Femur (tissue), 1 donor: Measurements from ENCODE around the gene MSRB3.
"Not testable (repeated sequence)": the region's sequence is repeated elsewhere in the genome, so short reads cannot be mapped to it uniquely, and the experiment has no call there.

Experiments
- DNase-seq: peaks from one replicate; pipeline ENCODE4 v3.0.0-alpha.2; 2017

The MSRB3 gene

GRCh38 chr12:65292241-65292640 lies 13.8 kb downstream of the MSRB3 start:
- DNase-seq = no peak

GRCh38 chr12:65293735-65294134 lies 15.3 kb downstream of the MSRB3 start:
- DNase-seq = no peak

- DNase-seq = no peak
Observed at GRCh38 chr12:65294641-65295262, 16.3 kb downstream of the MSRB3 start.

- DNase-seq = no peak
Observed at GRCh38 chr12:65296508-65297265, 18.2 kb downstream of the MSRB3 start.

- DNase-seq = no peak
Observed at GRCh38 chr12:65300097-65300496, 21.6 kb downstream of the MSRB3 start.

- no peak for DNase-seq
Observed at GRCh38 chr12:65300679-65301349, 22.3 kb downstream of the MSRB3 start.

GRCh38 chr12:65302891-65303290 lies 24.4 kb downstream of the MSRB3 start:
- no peak for DNase-seq

- no peak for DNase-seq
Observed at GRCh38 chr12:65305346-65305950, 27.0 kb downstream of the MSRB3 start.

GRCh38 chr12:65306366-65307168 lies 28.1 kb downstream of the MSRB3 start:
- DNase-seq = peak; percentile 22

- no peak for DNase-seq
Observed at GRCh38 chr12:65307169-65307501, 28.7 kb downstream of the MSRB3 start.

- no peak for DNase-seq
Observed at GRCh38 chr12:65308006-65308405, 29.5 kb downstream of the MSRB3 start.

GRCh38 chr12:65308601-65309071 lies 30.2 kb downstream of the MSRB3 start:
- DNase-seq = peak; percentile 22

GRCh38 chr12:65311260-65311659 lies 32.8 kb downstream of the MSRB3 start:
- no peak for DNase-seq

- DNase-seq = no peak
Observed at GRCh38 chr12:65313719-65314317, 35.3 kb downstream of the MSRB3 start.

- not testable (repeated sequence) for DNase-seq
Observed at GRCh38 chr12:65315238-65315637, 36.8 kb downstream of the MSRB3 start.

GRCh38 chr12:65318186-65318685 lies 39.8 kb downstream of the MSRB3 start:
- DNase-seq = no peak

- DNase-seq = no peak
Observed at GRCh38 chr12:65319688-65320200, 41.3 kb downstream of the MSRB3 start.

GRCh38 chr12:65323070-65323469 lies 44.6 kb downstream of the MSRB3 start:
- no peak for DNase-seq

- no peak for DNase-seq
Observed at GRCh38 chr12:65324056-65324455, 45.6 kb downstream of the MSRB3 start.

- no peak for DNase-seq
Observed at GRCh38 chr12:65324551-65324950, 46.1 kb downstream of the MSRB3 start.

- DNase-seq = no peak
Observed at GRCh38 chr12:65325183-65325582, 46.7 kb downstream of the MSRB3 start.

GRCh38 chr12:65326616-65327015 lies 48.1 kb downstream of the MSRB3 start:
- DNase-seq = no peak
